K562 (cell line): ENCODE measurements around the gene ACAA2. TPM values are rescaled to one million over a fixed set of nuclear protein-coding genes. Genes with fewer than 3 reads are reported as not detected.
A peak's percentile ranks its signal among the peaks of the same experiment; 100 is the strongest.

Experiments used
- ATAC-seq: fragments of 200-7000 bp; cut with Tn5 transposase; 3 replicates; pipeline ENCODE4 v1.9.1; 2020; ENCODE audit warnings: moderate library complexity
- BruUV-seq: library from RNA; stranded (reverse); fragments of 400-500 nt; replicated peaks from 2 replicates; lab custom pipeline; 2021; lab: Mats Ljungman, UMichigan
- CTCF ChIA-PET: fragments of 300-600 bp; formaldehyde crosslinking; extraction: SDS; loops from one replicate; lab custom pipeline; 2021; ENCODE audit warnings: low intra/inter-chr PET ratio; lab: Yijun Ruan, JAX
- POLR2A ChIA-PET: fragments of 300-600, 350-650 bp; sonication (Branson Sonifier 250); formaldehyde crosslinking; extraction: SDS; loops from one replicate; lab custom pipeline; 2021; ENCODE audit warnings: antibody characterized with exemption, inconsistent platforms; lab: Yijun Ruan, JAX
- DNase-seq, 4 experiments: peaks; one replicate each; pipeline versions ENCODE4 v3.0.0 to v3.0.0-alpha.2; 2011 to 2018; ENCODE audit warnings: low spot score in 3 of 4, mixed read lengths in 3 of 4; ENCODE audit errors: extremely low read depth in 1 of 4
- FAIRE-seq: peaks from 2 replicates; lab custom pipeline; 2011; peaks lifted over from hg19 to GRCh38; lab: Jason Lieb, UNC
- H2AFZ ChIP-seq: 2 replicates; pipeline ENCODE4 v1.6.0; 2011; ENCODE audit warnings: low read depth, low read length, control low read depth, inconsistent platforms
- H3K27ac ChIP-seq: fragments of 200-600 bp; 3 replicates; pipeline ENCODE4 v1.8.0; 2011; ENCODE audit warnings: low read depth, mild to moderate bottlenecking, control low read depth, inconsistent platforms, low read length, moderate library complexity, mixed read lengths; ENCODE audit errors: extremely low read depth
- H3K27me3 ChIP-seq, 2 experiments: fragments of 300-600 bp in 1 of 2; 2 replicates in 1 of 2; 3 replicates in 1 of 2; pipeline versions ENCODE4 v1.6.0 to v1.8.0; 2011; ENCODE audit warnings: inconsistent platforms in 2 of 2, low read length in 2 of 2, mild to moderate bottlenecking in 1 of 2, mixed read lengths in 1 of 2, moderate library complexity in 1 of 2; ENCODE audit not compliant: control insufficient read depth in 2 of 2, insufficient read depth in 2 of 2
- H3K36me3 ChIP-seq: fragments of 300-600 bp; 3 replicates; pipeline ENCODE4 v1.8.0; 2011; ENCODE audit warnings: mild to moderate bottlenecking, low read length, inconsistent platforms; ENCODE audit not compliant: control insufficient read depth, insufficient read depth
- H3K4me1 ChIP-seq, 2 experiments: fragments of 200-600 bp in 1 of 2; replicated peaks in 1 of 2; 2 replicates in 1 of 2; 3 replicates in 1 of 2; pipeline versions ENCODE4 v1.5.1 to v1.8.0; 2011; ENCODE audit warnings: inconsistent platforms in 2 of 2, low read length in 2 of 2, mild to moderate bottlenecking in 1 of 2, mixed read lengths in 1 of 2, moderate library complexity in 1 of 2; ENCODE audit not compliant: control insufficient read depth in 2 of 2, insufficient read depth in 2 of 2
- H3K4me2 ChIP-seq: 2 replicates; pipeline ENCODE4 v1.6.1; 2011; ENCODE audit warnings: low read length, control low read depth, inconsistent platforms, mixed read lengths; ENCODE audit not compliant: insufficient read depth
- H3K4me3 ChIP-seq: fragments of 200-600 bp; sonication (generic), shearing (Covaris generic); 2 replicates; pipeline ENCODE4 v1.5.1; 2016; ENCODE audit warnings: control low read depth, inconsistent platforms
- H3K79me2 ChIP-seq: fragments of 200-600 bp; 3 replicates; pipeline ENCODE4 v1.8.0; 2011; ENCODE audit warnings: low read length, inconsistent platforms; ENCODE audit not compliant: control insufficient read depth, insufficient read depth
- H3K9ac ChIP-seq, 2 experiments: 2 replicates each; pipeline versions ENCODE4 v1.6.0 to v1.6.1; 2011; ENCODE audit warnings: low read depth in 2 of 2, low read length in 2 of 2, control low read depth in 1 of 2, inconsistent platforms in 1 of 2, mild to moderate bottlenecking in 1 of 2, mixed read lengths in 1 of 2; ENCODE audit not compliant: insufficient read depth in 1 of 2
- H3K9me1 ChIP-seq: one replicate; pipeline ENCODE4 v1.6.0; 2011; ENCODE audit warnings: inconsistent platforms, mild to moderate bottlenecking, low read length, moderate library complexity; ENCODE audit not compliant: control insufficient read depth, insufficient read depth
- H3K9me3 ChIP-seq: replicated peaks from 2 replicates; pipeline ENCODE4 v1.5.1; 2011; ENCODE audit warnings: low read depth, low read length, inconsistent platforms; ENCODE audit not compliant: control insufficient read depth, insufficient read depth
- H4K20me1 ChIP-seq: replicated peaks from 2 replicates; pipeline ENCODE4 v1.6.1; 2011; ENCODE audit warnings: low read length, inconsistent platforms, mixed read lengths; ENCODE audit not compliant: control insufficient read depth, insufficient read depth
- BRCA1 ChIP-seq, 2 experiments: fragments of 450-650 bp in 1 of 2; sonication (generic) in 1 of 2; formaldehyde crosslinking in 1 of 2; IDR thresholded peaks; 2 replicates each; pipeline versions ENCODE4 v1.5.0 to v1.6.1; 2017 to 2020; ENCODE audit warnings: mild to moderate bottlenecking in 1 of 2, missing genetic modification reagents in 1 of 2
- RAD21 ChIP-seq, 2 experiments: fragments of 250-450 bp in 1 of 2; fragments of 450-650 bp in 1 of 2; sonication (Bioruptor Pico) in 1 of 2; formaldehyde crosslinking in 1 of 2; IDR thresholded peaks in 1 of 2; conservative IDR thresholded peaks in 1 of 2; 2 replicates each; pipeline versions ENCODE4 v1.4.0 to v1.8.0; 2020 to 2022; ENCODE audit warnings: mild to moderate bottlenecking in 2 of 2, moderate library complexity in 1 of 2
- STAG1 ChIP-seq: sonication (generic); formaldehyde crosslinking; IDR thresholded peaks from 2 replicates; pipeline ENCODE4 v1.5.0; 2020; ENCODE audit warnings: missing genetic modification reagents, borderline replicate concordance
- TAF1 ChIP-seq: IDR thresholded peaks from 2 replicates; pipeline ENCODE4 v1.6.1; 2011; ENCODE audit warnings: mild to moderate bottlenecking, low read length, moderate library complexity; ENCODE audit not compliant: insufficient read depth, control insufficient read depth, severe bottlenecking; ENCODE audit errors: extremely low read depth
- TBP ChIP-seq: optimal IDR thresholded peaks from 2 replicates; pipeline ENCODE3; 2011; ENCODE audit warnings: low read depth, low read length, improper control_type of control experiment
- TCF3 ChIP-seq: sonication (generic); formaldehyde crosslinking; IDR thresholded peaks from 2 replicates; pipeline ENCODE4 v1.4.0; 2020; ENCODE audit warnings: mild to moderate bottlenecking, missing genetic modification reagents
- whole genome bisulfite sequencing: fragments of 100-300 bp; shearing (Covaris generic); methylation state at CpG from one replicate; pipeline ENCODE4 v1.1.6; 2016; ENCODE audit warnings: low coverage, mixed read lengths; ENCODE audit not compliant: insufficient coverage; ENCODE audit errors: missing lambda C conversion rate; 5-methylcytosine and 5-hydroxymethylcytosine counted together
- in situ Hi-C: fragments of 300-500 bp; cut with MboI; formaldehyde crosslinking; loops from 4 replicates; pipeline ENCODE4 v1.15.0; 2018; ENCODE audit warnings: inconsistent platforms, mixed read lengths
- intact Hi-C: fragments of 100-400 bp; cut with micrococcal nuclease; formaldehyde crosslinking; loops from 2 replicates; pipeline ENCODE4 v1.14.2; 2022
- polyA plus RNA-seq, 8 experiments: library from polyadenylated mRNA; depleted of rRNA in 4 of 8; stranded (reverse) in 5 of 8; unstranded in 3 of 8; fragments of >200 nt; fragmentation: Nextera tagmentation in 2 of 8; fragmentation: Illumina TruSeq in 1 of 8; extraction: Ambion mirVana in 2 of 8; extraction: Trizol in 1 of 8; gene quantifications; 2 replicates each; pipeline versions ENCODE4 v1.2.1 to v1.2.3, GENCODE V29; 2011 to 2014; ENCODE audit warnings: inconsistent platforms in 1 of 8, missing spikeins in 1 of 8
- total RNA-seq, 7 experiments: library from RNA; depleted of rRNA in 6 of 7; stranded (reverse); fragments of >200 nt in 6 of 7; fragmentation: Illumina TruSeq in 2 of 7; extraction: Trizol in 2 of 7; gene quantifications; 2 replicates each; pipeline versions ENCODE4 v1.2.1 to v1.2.3, GENCODE V29; 2011 to 2021; ENCODE audit warnings: low replicate concordance in 1 of 7
- TF ChIP-seq, protein P1 (sequence below): fragments of 450-650 bp; formaldehyde crosslinking; IDR thresholded peaks from 2 replicates; pipeline ENCODE4 v1.4.0; 2020; ENCODE audit warnings: mild to moderate bottlenecking, moderate library complexity
- TF ChIP-seq, protein P2 (sequence below), 3 experiments: IDR thresholded peaks in 2 of 3; conservative IDR thresholded peaks in 1 of 3; 2 replicates each; pipeline ENCODE4 v1.5.1; 2011 to 2012; ENCODE audit warnings: low read length in 3 of 3, mild to moderate bottlenecking in 3 of 3, control low read depth in 2 of 3, improper control_type of control experiment in 1 of 3, inconsistent platforms in 1 of 3, low read depth in 1 of 3, mixed read lengths in 1 of 3, moderate library complexity in 1 of 3; ENCODE audit not compliant: insufficient read depth in 2 of 3

The ACAA2 gene
- total and polyA plus RNA-seq, 9 of the 15 experiments (the other 6 are each of a cell fraction or from before 2014, with no cell fraction given), result 13.2 to 31.5 (median 21.7) TPM

DNA sequence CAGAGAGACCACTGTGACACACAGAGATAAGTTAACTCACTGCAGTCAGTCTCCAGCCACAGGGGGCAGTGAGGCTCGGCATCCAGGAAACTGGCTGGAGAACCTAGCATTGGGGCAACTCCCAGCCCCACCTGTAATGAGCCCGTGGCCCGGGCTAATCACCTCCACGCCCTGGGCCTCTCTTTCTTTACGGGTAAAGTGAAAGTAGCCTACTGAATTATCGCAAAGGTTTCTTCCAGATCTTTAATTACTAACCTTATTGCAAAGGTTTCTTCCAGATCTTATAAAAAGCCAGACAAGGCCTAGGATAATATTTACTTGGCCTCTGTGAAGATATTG lies 45.7 kb upstream of the ACAA2 start:
- H3K4me3 ChIP-seq, result no peak overlapping the region
- peaks cover 0 to 15% of the 10 kb centered on the region in 2 experiments; a peak in 2 of 5 replicates for H3K27me3 ChIP-seq
- H4K20me1 ChIP-seq, result no peaks in the 10 kb centered on the region
- no TSS peak for BruUV-seq
- ATAC-seq (no peak), DNase-seq (no peak)
- no peaks in the 10 kb centered on the region for H3K9me1 ChIP-seq
- ChIA-PET POLR2A (interaction anchor here (1.0 kb wide), 1 partner anchor 334 kb away, joined by 3 read pairs; no protein-coding TSS in a partner anchor), CTCF (interaction anchor here (0.7 to 2.5 kb wide), 4 partner anchors 323 to 1183 kb away, joined by 3 to 15 read pairs (median 6); no protein-coding TSS in a partner anchor)
- H2AFZ ChIP-seq, result no peak overlapping the region
- no peak overlapping the region for H3K27ac ChIP-seq
- no peak overlapping the region for H3K9ac ChIP-seq
- in situ Hi-C loops, result loop anchor here (25.0 kb wide), 1 partner anchor 1172 kb away; no protein-coding TSS in a partner anchor
- no peaks in the 10 kb centered on the region for H3K79me2 ChIP-seq
- no peaks in the 10 kb centered on the region for H3K36me3 ChIP-seq
- no peak overlapping the region for H3K4me2 ChIP-seq
- H3K4me1 ChIP-seq, result peaks cover 0 to 3% of the 10 kb centered on the region in 2 experiments; a peak in 3 of 5 replicates
- TF ChIP-seq TCF3 (CRISPR knock-in tag), result no peak
- TF ChIP-seq TAF1, result no peak
- TF ChIP-seq, all 486 proteins: peak for 0
- 13% methylated on average over 4 of the region's 6 CpGs for WGBS
- no peaks in the 10 kb centered on the region for H3K9me3 ChIP-seq
- no peak for FAIRE-seq
- intact Hi-C loops, result loop anchor here (1.0 to 10.0 kb wide), 3 partner anchors 94 to 349 kb away; no protein-coding TSS in a partner anchor

DNA sequence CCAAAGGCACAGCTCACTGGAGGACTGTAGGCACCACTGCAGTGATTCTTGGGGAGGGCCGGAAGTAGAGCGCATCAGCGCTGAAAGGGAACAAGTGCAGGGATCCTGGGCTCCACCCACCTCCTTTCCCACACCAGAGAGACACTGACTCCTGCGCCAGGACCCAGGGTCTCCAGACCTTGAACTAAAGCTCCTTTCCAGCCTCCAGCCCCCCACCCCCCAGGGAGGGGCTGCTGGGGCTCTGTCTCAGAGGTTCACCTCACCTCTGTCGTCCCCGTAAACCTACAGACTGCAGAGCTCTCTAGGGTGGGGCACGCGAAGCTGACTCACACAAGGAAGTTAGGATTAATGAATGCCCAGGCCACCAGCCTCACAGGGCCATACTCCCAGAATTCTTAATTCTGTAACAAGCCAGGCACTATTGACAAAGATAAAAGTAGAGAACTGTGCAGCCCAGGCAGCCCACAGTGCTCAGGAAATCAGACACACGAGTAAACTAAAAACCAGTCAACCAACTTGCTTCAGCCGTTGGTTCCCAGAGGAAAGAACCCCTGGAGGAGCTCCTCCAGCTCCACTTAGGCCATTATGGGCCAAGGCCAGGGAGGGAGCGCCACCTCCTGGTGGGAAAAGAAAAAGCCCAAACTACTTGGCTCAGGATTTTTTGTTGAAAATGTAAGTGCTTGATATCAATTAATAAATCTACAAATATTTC lies 45.1 kb upstream of the ACAA2 start:
- Histone ChIP-seq H3K4me2 (no peak overlapping the region), H3K9me1 (no peaks in the 10 kb centered on the region), H3K27ac (no peak overlapping the region), H2AFZ (no peak overlapping the region), H3K4me1 (no peaks in the 10 kb centered on the region; a peak in 1 of 5 replicates), H3K27me3 (peaks cover 0 to 18% of the 10 kb centered on the region in 2 experiments; a peak in 2 of 5 replicates), H3K9me3 (no peaks in the 10 kb centered on the region), H3K9ac (no peak overlapping the region), H3K4me3 (no peak overlapping the region), H3K36me3 (no peaks in the 10 kb centered on the region), H3K79me2 (no peaks in the 10 kb centered on the region), H4K20me1 (no peaks in the 10 kb centered on the region)
- DNase-seq (peak; percentile 61 to 71 (median 66)), FAIRE-seq (peak; percentile 80), ATAC-seq (peak; percentile 83)
- intact Hi-C loops (loop anchor here (1.0 to 10.0 kb wide), 4 partner anchors 94 to 348 kb away; no protein-coding TSS in a partner anchor), in situ Hi-C loops (loop anchor here (25.0 kb wide), 1 partner anchor 1171 kb away; no protein-coding TSS in a partner anchor)
- BruUV-seq, result no TSS peak
- 36% methylated on average over 6 of the region's 11 CpGs for WGBS
- ChIA-PET POLR2A (interaction anchor here (1.0 kb wide), 2 partner anchors 22 to 333 kb away, joined by 3 read pairs; no protein-coding TSS in a partner anchor), CTCF (interaction anchor here (0.7 to 2.5 kb wide), 4 partner anchors 323 to 1183 kb away, joined by 3 to 15 read pairs (median 6); no protein-coding TSS in a partner anchor)
- TF ChIP-seq TBP (no peak), STAG1 (peak; percentile 81; the same call in 1 of the 2 replicates), BRCA1 (IDR thresholded peaks at IDR 0.05) (no peak), BRCA1 (CRISPR knock-in tag; IDR thresholded peaks at IDR 0.05) (no peak), RAD21 (CRISPR knock-in tag; conservative IDR thresholded peaks at IDR 0.05 in 1 of 2, IDR thresholded peaks at IDR 0.05 in 1 of 2) (peak; percentile 87 to 88)
- TF ChIP-seq, protein P1, sequence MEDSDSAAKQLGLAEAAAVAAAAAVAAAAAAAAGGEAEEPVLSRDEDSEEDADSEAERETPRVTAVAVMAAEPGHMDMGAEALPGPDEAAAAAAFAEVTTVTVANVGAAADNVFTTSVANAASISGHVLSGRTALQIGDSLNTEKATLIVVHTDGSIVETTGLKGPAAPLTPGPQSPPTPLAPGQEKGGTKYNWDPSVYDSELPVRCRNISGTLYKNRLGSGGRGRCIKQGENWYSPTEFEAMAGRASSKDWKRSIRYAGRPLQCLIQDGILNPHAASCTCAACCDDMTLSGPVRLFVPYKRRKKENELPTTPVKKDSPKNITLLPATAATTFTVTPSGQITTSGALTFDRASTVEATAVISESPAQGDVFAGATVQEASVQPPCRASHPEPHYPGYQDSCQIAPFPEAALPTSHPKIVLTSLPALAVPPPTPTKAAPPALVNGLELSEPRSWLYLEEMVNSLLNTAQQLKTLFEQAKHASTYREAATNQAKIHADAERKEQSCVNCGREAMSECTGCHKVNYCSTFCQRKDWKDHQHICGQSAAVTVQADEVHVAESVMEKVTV (CRISPR knock-in tag), result peak; percentile 70
- TF ChIP-seq, protein P2, sequence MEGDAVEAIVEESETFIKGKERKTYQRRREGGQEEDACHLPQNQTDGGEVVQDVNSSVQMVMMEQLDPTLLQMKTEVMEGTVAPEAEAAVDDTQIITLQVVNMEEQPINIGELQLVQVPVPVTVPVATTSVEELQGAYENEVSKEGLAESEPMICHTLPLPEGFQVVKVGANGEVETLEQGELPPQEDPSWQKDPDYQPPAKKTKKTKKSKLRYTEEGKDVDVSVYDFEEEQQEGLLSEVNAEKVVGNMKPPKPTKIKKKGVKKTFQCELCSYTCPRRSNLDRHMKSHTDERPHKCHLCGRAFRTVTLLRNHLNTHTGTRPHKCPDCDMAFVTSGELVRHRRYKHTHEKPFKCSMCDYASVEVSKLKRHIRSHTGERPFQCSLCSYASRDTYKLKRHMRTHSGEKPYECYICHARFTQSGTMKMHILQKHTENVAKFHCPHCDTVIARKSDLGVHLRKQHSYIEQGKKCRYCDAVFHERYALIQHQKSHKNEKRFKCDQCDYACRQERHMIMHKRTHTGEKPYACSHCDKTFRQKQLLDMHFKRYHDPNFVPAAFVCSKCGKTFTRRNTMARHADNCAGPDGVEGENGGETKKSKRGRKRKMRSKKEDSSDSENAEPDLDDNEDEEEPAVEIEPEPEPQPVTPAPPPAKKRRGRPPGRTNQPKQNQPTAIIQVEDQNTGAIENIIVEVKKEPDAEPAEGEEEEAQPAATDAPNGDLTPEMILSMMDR (IDR thresholded peaks at IDR 0.05 in 2 of 3, conservative IDR thresholded peaks at IDR 0.05 in 1 of 3; ENCODE audit: insufficient read depth in 2 of 3, low read depth in 1 of 3, low read length in 3 of 3), result peak; percentile 77 to 87 (median 81)
